Activated CD4-positive, alpha-beta T cell treated with anti-CD3 and anti-CD28 coated beads, Interleukin-2, amount 10 ng/mL, durations not matched to agents 7 days and 5 days (primary cell): ENCODE measurements around the gene MAP3K1. TPM values are rescaled to one million over a fixed set of nuclear protein-coding genes. Genes with fewer than 3 reads are reported as not detected.

ENCODE experiments used
- CTCF ChIA-PET: fragments of 350-600 bp; sonication (Branson Sonifier 250); formaldehyde crosslinking; loops from one replicate; lab custom pipeline; 2021; ENCODE audit warnings: antibody characterized with exemption; lab: Charles Lee
- POLR2A ChIA-PET: fragments of 350-600 bp; sonication (Branson Sonifier 250); formaldehyde crosslinking; loops from one replicate; lab custom pipeline; 2021; ENCODE audit warnings: antibody characterized with exemption; lab: Charles Lee
- DNase-seq: peaks from one replicate; pipeline ENCODE4 v3.0.0-alpha.2; 2020
- H3K27ac Mint-ChIP-seq: one replicate; pipeline ENCODE4 v1.8.0; 2021; ENCODE audit warnings: mild to moderate bottlenecking, moderate library complexity, mixed read lengths
- H3K27me3 Mint-ChIP-seq: one replicate; pipeline ENCODE4 v1.8.0; 2021; ENCODE audit warnings: mixed read lengths
- H3K36me3 Mint-ChIP-seq: one replicate; pipeline ENCODE4 v1.8.0; 2021; ENCODE audit warnings: low read depth, mixed read lengths
- H3K4me1 Mint-ChIP-seq: one replicate; pipeline ENCODE4 v1.8.0; 2021; ENCODE audit warnings: mixed read lengths
- H3K4me3 Mint-ChIP-seq: one replicate; pipeline ENCODE4 v1.8.0; 2021; ENCODE audit warnings: mild to moderate bottlenecking, moderate library complexity, mixed read lengths
- H3K9me3 Mint-ChIP-seq: one replicate; pipeline ENCODE4 v1.8.0; 2021; ENCODE audit warnings: mixed read lengths
- total RNA-seq, 2 experiments: library from RNA; stranded (reverse); gene quantifications; one replicate each; pipeline ENCODE4 v1.2.3, GENCODE V29; 2021

Gene MAP3K1
- total RNA-seq, 2 experiments from 2014 or later: 59.9 to 63.9 TPM

DNA sequence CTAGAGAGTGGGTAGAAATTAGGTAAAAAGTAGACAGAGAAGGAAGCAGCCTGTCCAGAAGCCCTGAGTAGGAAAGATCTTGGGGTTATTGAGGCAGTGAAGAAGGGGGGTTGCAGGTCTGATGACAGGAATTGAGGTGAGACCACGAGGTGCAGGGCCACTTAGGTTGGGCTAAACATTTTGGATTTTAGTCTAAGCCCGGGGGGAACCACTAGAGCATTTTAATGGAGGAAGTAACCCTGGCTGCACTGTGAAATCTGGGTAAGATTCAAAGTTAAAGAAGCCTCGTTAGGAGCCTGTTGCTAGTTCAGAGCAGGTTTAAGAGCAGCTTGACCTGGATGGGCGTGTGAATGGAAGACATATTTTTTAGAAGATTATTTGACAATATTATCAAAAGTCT is 38.3 kb downstream of the MAP3K1 start:
- ChIA-PET POLR2A (no interaction called here), CTCF (interaction anchor here (0.6 kb wide), 1 partner anchor 337 kb away, joined by 4 read pairs; no protein-coding TSS in a partner anchor)
- H3K27ac Mint-ChIP-seq: peak overlapping the region; percentile 0
- no peak overlapping the region for H3K4me3 Mint-ChIP-seq
- H3K27me3 Mint-ChIP-seq: no peaks in the 10 kb centered on the region
- H3K9me3 Mint-ChIP-seq: no peaks in the 10 kb centered on the region
- H3K4me1 Mint-ChIP-seq: peaks cover 67% of the 10 kb centered on the region
- no peak for DNase-seq
- H3K36me3 Mint-ChIP-seq: peaks cover 42% of the 10 kb centered on the region

DNA sequence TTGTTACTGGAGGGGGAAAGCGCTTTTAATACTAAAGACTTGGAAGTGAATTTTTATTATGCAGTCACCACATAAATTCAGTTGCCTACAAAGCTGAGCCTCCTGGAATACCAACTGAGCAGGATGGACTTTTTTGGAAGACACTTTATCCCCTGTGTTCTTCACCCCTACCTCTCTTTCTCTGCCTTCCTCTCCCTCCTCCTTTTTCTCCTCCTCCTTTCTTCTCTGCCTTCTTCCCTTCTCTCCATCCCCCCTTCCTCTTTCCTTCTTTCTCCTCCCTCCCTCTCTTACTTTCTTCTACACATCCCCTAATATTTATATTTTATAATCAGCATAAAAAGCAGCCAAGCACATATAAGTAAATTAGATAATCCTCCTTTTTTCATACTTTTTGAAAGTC is 39.6 kb downstream of the MAP3K1 start:
- peaks cover 54% of the 10 kb centered on the region for H3K4me1 Mint-ChIP-seq

DNA sequence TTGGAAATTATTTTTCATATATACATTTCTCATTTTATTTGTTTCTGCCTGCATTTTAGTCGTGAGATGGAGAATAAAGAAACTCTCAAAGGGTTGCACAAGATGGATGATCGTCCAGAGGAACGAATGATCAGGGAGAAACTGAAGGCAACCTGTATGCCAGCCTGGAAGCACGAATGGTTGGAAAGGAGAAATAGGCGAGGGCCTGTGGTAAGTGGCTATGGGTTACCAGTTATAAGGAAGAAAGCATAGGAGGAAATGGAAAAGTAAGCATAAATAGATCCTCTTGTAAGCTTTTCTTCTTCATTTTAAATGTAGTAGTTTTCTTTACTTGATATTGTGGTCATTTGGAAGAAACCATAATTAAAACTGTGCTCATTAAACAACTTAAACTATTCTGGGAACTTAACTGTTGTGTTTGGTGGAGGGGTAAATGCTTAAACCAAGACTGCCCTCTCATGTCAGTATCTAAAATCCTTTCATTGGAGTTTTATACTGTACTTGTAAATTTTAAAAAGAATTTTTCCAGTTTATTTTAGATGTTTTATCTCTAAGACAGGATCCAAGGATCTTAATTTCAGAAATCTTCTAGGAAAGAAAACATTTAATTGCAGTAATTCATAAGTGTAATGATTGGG is 41.3 kb downstream of the MAP3K1 start:
- Mint-ChIP-seq H3K4me1 (peaks cover 44% of the 10 kb centered on the region), H3K27ac (no peak overlapping the region), H3K9me3 (no peaks in the 10 kb centered on the region), H3K27me3 (no peaks in the 10 kb centered on the region), H3K36me3 (peaks cover 52% of the 10 kb centered on the region), H3K4me3 (no peak overlapping the region)
- DNase-seq: no peak
- ChIA-PET POLR2A (no interaction called here), CTCF (interaction anchor here (1.4 to 3.1 kb wide), 2 partner anchors 12 to 586 kb away, joined by 5 to 9 read pairs; no protein-coding TSS in a partner anchor)

More for the DNA sequence above, 39.6 kb downstream of the MAP3K1 start:
- ChIA-PET CTCF (interaction anchor here (0.6 to 3.1 kb wide), 3 partner anchors 10 to 584 kb away, joined by 4 to 9 read pairs (median 5); no protein-coding TSS in a partner anchor), POLR2A (interaction anchor here (0.6 kb wide), 1 partner anchor 28 kb away, joined by 3 read pairs; no protein-coding TSS in a partner anchor)
- H3K27me3 Mint-ChIP-seq: no peaks in the 10 kb centered on the region
- H3K27ac Mint-ChIP-seq: no peak overlapping the region
- H3K36me3 Mint-ChIP-seq: peaks cover 46% of the 10 kb centered on the region
- H3K9me3 Mint-ChIP-seq: no peaks in the 10 kb centered on the region
- DNase-seq: no peak
- H3K4me3 Mint-ChIP-seq: no peak overlapping the region

DNA sequence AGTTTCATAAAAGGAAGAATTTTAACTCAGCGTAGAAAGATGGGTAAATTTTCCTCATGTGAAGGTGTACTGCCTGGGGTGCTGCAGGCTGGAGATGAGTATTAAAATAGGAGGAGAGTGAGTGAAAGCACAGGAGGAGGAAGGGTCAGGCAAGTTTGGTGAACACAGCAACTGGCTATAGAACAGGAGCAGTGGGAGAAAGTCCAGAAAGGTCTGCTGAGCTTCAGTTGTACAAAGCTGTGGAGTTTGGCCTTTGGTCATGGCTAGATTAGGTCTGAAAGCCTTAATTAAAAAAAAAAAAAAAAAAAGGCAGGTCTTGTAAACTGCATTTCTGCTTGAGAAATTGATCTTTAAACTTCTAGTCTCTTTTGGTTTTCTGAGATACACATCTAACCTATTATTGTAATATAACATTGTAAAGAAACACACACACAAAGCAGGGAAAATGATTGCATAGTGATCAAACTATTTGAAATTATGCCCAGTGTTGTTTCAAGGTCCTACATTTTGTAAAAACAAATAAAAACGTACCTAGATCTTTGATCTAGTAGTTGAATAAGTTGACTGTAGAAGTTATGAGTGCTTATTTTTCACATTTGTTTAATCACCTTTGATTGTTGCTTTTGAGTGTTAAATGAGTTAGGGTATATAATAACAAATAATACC is 43.6 kb downstream of the MAP3K1 start:
- H3K27me3 Mint-ChIP-seq: no peaks in the 10 kb centered on the region
- ChIA-PET CTCF (no interaction called here), POLR2A (no interaction called here)
- no peaks in the 10 kb centered on the region for H3K9me3 Mint-ChIP-seq
- H3K4me3 Mint-ChIP-seq: no peak overlapping the region
- H3K27ac Mint-ChIP-seq: no peak overlapping the region
- no peak for DNase-seq
- H3K36me3 Mint-ChIP-seq: peaks cover 63% of the 10 kb centered on the region
- H3K4me1 Mint-ChIP-seq: peaks cover 24% of the 10 kb centered on the region

DNA sequence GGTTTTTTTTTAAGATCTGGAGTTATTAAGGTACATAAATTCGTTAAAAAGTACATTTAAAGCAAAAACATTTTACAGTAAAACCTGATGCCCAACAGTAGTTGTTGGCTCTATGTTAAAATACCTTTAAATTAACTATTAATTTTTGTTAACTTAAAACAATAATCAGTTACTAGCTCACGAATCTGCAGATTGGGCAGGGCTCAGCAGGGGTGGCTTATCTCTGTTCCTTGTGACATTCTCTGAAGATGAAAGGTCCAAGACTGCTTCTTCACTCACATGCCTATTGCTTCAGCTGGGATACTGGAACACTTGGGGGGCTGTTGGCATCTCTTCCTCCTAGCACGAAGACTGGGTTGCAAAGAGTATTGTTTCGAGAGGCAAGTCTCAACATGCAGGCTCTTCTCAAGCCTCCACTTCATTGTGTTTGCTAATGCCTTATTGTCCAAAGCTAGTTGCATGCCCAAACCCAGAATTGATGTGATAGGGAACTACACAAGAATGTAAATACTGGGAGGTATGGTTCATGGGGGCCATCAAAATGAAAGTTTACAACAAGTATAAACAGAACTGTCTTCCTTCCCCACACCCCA is 46.6 kb downstream of the MAP3K1 start:
- Mint-ChIP-seq H3K36me3 (peaks cover 70% of the 10 kb centered on the region), H3K27ac (no peak overlapping the region), H3K4me1 (peaks cover 4% of the 10 kb centered on the region), H3K9me3 (no peaks in the 10 kb centered on the region), H3K4me3 (no peak overlapping the region), H3K27me3 (no peaks in the 10 kb centered on the region)
- DNase-seq: no peak
- CTCF ChIA-PET: interaction anchor here (0.6 to 1.5 kb wide), 3 partner anchors 59 to 591 kb away, joined by 3 to 4 read pairs (median 3); no protein-coding TSS in a partner anchor
- POLR2A ChIA-PET: no interaction called here

DNA sequence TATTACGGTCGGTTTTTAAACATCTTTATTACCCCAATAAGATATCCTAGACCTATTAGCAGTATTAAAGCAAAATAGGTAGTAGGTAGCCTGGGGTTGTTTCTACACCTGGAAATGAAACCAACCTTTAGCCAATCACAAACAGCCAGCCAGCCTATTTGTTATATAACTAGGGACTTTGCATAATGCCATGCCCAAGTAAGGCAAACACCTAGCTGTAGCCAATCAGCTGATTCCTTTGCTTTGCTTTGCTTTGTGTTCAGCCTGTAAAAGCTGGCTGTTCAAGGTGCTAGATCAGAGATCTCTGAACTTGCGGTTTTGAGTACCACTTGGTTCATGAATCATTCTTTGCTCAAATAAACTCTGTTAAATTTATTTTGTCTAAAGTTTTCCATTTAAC is 47.6 kb downstream of the MAP3K1 start:
- no peaks in the 10 kb centered on the region for H3K9me3 Mint-ChIP-seq
- no peak for DNase-seq

DNA sequence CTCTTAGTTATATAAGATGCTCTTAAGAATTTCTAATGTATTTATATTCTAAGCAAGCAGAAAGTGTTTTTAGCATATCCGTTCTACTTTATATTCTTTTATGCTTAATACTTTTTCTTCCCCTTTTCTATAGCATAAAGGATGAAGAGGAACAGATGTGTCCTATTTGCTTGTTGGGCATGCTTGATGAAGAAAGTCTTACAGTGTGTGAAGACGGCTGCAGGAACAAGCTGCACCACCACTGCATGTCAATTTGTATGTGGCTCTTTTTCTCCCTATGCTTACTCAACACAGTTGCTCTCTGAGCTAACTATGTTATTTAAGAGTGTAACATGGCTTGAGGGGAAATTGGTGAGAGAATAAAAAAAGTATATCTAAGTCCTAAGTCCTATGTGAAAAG is 56.4 kb downstream of the MAP3K1 start:
- no peak for DNase-seq
- no peaks in the 10 kb centered on the region for H3K27me3 Mint-ChIP-seq
- POLR2A ChIA-PET: no interaction called here
- H3K27ac Mint-ChIP-seq: no peak overlapping the region
- peaks cover 66% of the 10 kb centered on the region for H3K36me3 Mint-ChIP-seq
- H3K4me1 Mint-ChIP-seq: peaks cover 8% of the 10 kb centered on the region
- CTCF ChIA-PET: interaction anchor here (0.6 kb wide), 1 partner anchor 134 kb away, joined by 4 read pairs; no protein-coding TSS in a partner anchor
- no peak overlapping the region for H3K4me3 Mint-ChIP-seq
- H3K9me3 Mint-ChIP-seq: no peaks in the 10 kb centered on the region

More for the DNA sequence above, 47.6 kb downstream of the MAP3K1 start:
- Mint-ChIP-seq H3K27ac (no peak overlapping the region), H3K36me3 (peaks cover 68% of the 10 kb centered on the region), H3K4me1 (peaks cover 4% of the 10 kb centered on the region), H3K27me3 (no peaks in the 10 kb centered on the region), H3K4me3 (no peak overlapping the region)
- POLR2A ChIA-PET: no interaction called here
- CTCF ChIA-PET: no interaction called here

DNA sequence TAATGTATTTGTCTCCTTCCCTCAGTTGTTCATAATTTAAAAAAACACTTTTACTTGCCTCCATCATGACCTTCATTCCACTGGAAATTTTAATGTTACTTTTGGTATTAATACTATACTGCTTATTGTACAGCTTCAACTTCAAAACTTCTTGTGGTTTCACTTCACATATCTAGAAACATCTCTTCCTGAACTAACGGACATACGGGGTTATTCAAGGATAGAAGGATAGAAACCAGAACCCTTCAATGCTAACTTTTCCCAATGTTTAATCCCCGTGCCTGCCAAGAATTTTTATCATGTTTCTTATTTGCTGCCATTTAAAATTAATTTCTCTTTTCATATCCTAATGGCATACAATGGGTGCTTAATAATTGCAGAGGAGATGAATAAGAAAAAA is 57.7 kb downstream of the MAP3K1 start:
- Mint-ChIP-seq H3K27me3 (no peaks in the 10 kb centered on the region), H3K9me3 (no peaks in the 10 kb centered on the region), H3K36me3 (peaks cover 71% of the 10 kb centered on the region), H3K4me1 (peaks cover 8% of the 10 kb centered on the region), H3K27ac (no peak overlapping the region), H3K4me3 (no peak overlapping the region)
- ChIA-PET CTCF (no interaction called here), POLR2A (no interaction called here)
- no peak for DNase-seq

DNA sequence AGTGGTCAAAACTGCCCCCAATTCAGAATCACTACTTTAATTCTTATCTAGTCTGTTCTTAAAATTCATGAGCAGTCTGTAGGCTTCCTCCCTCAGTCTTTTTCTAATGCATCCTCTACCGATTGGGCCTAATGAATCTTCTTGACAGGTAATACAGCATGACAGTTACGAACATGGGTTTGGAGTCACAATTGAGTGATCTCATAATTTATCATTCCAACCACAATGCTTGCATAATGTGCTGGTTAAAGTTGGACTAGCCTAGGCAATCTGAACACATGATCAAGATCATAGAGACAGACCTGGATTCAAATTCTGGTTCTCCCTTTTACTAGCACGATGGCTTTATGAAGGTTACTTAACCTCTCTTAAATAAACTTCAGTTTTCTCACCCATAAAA is 61.0 kb downstream of the MAP3K1 start:
- H3K36me3 Mint-ChIP-seq: peaks cover 75% of the 10 kb centered on the region
- H3K27ac Mint-ChIP-seq: no peak overlapping the region
- no peaks in the 10 kb centered on the region for H3K27me3 Mint-ChIP-seq
- POLR2A ChIA-PET: no interaction called here
- no peak for DNase-seq
- CTCF ChIA-PET: no interaction called here
- no peak overlapping the region for H3K4me3 Mint-ChIP-seq
- peaks cover 8% of the 10 kb centered on the region for H3K4me1 Mint-ChIP-seq
- no peaks in the 10 kb centered on the region for H3K9me3 Mint-ChIP-seq

DNA sequence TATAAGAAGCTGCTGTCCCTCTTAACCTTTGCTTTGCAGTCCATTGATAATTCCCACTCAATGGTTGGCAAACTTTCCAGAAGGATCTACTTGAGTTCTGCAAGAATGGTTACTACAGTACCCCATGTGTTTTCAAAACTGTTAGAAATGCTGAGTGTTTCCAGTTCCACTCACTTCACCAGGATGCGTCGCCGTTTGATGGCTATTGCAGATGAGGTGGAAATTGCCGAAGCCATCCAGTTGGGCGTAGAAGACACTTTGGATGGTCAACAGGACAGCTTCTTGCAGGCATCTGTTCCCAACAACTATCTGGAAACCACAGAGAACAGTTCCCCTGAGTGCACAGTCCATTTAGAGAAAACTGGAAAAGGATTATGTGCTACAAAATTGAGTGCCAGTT is 66.2 kb downstream of the MAP3K1 start:
- Mint-ChIP-seq H3K4me3 (no peak overlapping the region), H3K4me1 (no peaks in the 10 kb centered on the region), H3K36me3 (peaks cover 71% of the 10 kb centered on the region), H3K9me3 (no peaks in the 10 kb centered on the region), H3K27ac (no peak overlapping the region), H3K27me3 (no peaks in the 10 kb centered on the region)
- ChIA-PET POLR2A (no interaction called here), CTCF (interaction anchor here (0.6 kb wide), 1 partner anchor 31 kb away, joined by 3 read pairs; no protein-coding TSS in a partner anchor)
- DNase-seq: no peak

DNA sequence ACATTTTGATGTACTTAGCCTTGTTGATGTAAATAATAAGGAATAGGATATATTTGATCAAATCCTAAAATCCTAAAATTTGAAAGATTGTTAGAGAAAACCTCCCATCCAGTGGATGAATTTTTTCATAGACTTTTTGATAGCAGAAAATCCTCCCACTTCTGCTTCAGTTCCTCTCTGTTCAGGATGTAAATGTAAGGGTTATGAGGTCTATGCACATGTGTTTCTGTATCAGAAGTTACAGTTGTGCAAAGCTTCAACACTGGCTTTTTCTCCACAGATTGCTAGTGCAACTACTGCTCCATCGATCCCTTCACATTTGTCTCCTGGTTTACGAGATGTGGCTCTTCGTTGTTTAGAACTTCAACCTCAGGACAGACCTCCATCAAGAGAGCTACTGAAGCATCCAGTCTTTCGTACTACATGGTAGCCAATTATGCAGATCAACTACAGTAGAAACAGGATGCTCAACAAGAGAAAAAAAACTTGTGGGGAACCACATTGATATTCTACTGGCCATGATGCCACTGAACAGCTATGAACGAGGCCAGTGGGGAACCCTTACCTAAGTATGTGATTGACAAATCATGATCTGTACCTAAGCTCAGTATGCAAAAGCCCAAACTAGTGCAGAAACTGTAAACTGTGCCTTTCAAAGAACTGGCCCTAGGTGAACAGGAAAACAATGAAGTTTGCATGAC is 78.1 kb downstream of the MAP3K1 start:
- CTCF ChIA-PET: interaction anchor here (0.5 to 1.3 kb wide), 2 partner anchors 34 to 45 kb away, joined by 3 to 4 read pairs; no protein-coding TSS in a partner anchor
- Mint-ChIP-seq H3K36me3 (peaks cover 77% of the 10 kb centered on the region), H3K4me3 (no peak overlapping the region), H3K9me3 (no peaks in the 10 kb centered on the region), H3K4me1 (peaks cover 8% of the 10 kb centered on the region), H3K27ac (no peak overlapping the region), H3K27me3 (no peaks in the 10 kb centered on the region)
- no peak for DNase-seq
- POLR2A ChIA-PET: no interaction called here

DNA sequence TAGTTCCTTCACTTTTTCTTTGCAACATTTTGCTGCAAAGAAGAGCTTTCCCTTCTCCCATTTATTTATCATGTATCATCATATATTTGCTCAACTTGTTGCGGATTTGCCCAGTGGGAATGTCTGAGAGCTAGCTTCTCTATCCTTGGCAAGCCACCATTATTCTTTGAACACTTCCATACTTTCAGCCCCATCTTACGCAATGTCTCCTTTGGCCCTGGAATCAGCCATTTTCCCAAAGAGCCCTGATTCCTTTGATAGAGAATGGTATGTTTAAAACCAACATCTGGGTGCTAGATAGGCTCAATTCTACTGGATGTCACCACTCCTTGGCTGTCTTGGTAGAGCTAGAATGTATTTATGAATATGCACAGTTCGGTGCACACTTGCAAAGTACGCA is 81.4 kb downstream of the MAP3K1 start:
- no peak overlapping the region for H3K4me3 Mint-ChIP-seq
- no peaks in the 10 kb centered on the region for H3K9me3 Mint-ChIP-seq
- no peak overlapping the region for H3K27ac Mint-ChIP-seq
- DNase-seq: no peak
- H3K36me3 Mint-ChIP-seq: peaks cover 44% of the 10 kb centered on the region
- POLR2A ChIA-PET: no interaction called here
- CTCF ChIA-PET: interaction anchor here (0.9 kb wide), 2 partner anchors 30 to 56 kb away, joined by 3 read pairs; no protein-coding TSS in a partner anchor
- H3K4me1 Mint-ChIP-seq: peaks cover 8% of the 10 kb centered on the region
- no peaks in the 10 kb centered on the region for H3K27me3 Mint-ChIP-seq
